Suprapubic skin (tissue), 4 donors: Measurements from ENCODE around the gene FCAR. TPM values are rescaled to one million over a fixed set of nuclear protein-coding genes. Genes with fewer than 3 reads are reported as not detected.
"Not testable (repeated sequence)": the region's sequence is repeated elsewhere in the genome, so short reads cannot be mapped to it uniquely, and the experiment has no call there.

Source experiments
- DNase-seq, 2 donors: peaks; one replicate each; pipeline ENCODE4 v3.0.0-alpha.2; 2019; ENCODE audit warnings: low spot score in 2 of 2
- H3K27ac ChIP-seq: fragments of 200-600 bp; sonication (generic); one replicate; pipeline ENCODE4 v1.5.1; 2019
- H3K27me3 ChIP-seq: fragments of 200-600 bp; sonication (generic); one replicate; pipeline ENCODE4 v1.5.1; 2019
- H3K36me3 ChIP-seq: fragments of 200-600 bp; sonication (generic); one replicate; pipeline ENCODE4 v1.5.1; 2019
- H3K4me1 ChIP-seq: fragments of 200-600 bp; sonication (generic); one replicate; pipeline ENCODE4 v1.5.1; 2019
- H3K4me3 ChIP-seq: fragments of 200-600 bp; sonication (generic); one replicate; pipeline ENCODE4 v1.5.1; 2019; ENCODE audit warnings: mild to moderate bottlenecking
- H3K9me3 ChIP-seq: fragments of 200-600 bp; sonication (generic); one replicate; pipeline ENCODE4 v1.5.1; 2019
- EP300 ChIP-seq: sonication (generic); formaldehyde crosslinking; IDR thresholded peaks from one replicate; pipeline ENCODE4 v1.6.1; 2017; ENCODE audit warnings: antibody characterized with exemption
- POLR2A ChIP-seq, 2 donors: fragments of 450-650 bp; IDR thresholded peaks; one replicate each; pipeline ENCODE4 v1.6.1; 2017; ENCODE audit warnings: antibody characterized with exemption in 2 of 2, mild to moderate bottlenecking in 2 of 2, moderate library complexity in 2 of 2
- POLR2AphosphoS5 ChIP-seq, 3 donors: sonication (generic); formaldehyde crosslinking; IDR thresholded peaks; one replicate each; pipeline ENCODE4 v1.6.1; 2017; ENCODE audit warnings: antibody characterized with exemption in 3 of 3
- WGBS: methylation state at CpG from one replicate; pipeline ENCODE4 v1.1.5; 2018; 5-methylcytosine and 5-hydroxymethylcytosine counted together
- total RNA-seq, 4 donors: library from RNA; depleted of rRNA; stranded (reverse); fragments of >200 nt; gene quantifications; one replicate each; pipeline ENCODE4 v1.1.0, GENCODE V29; 2016
- TF ChIP-seq, protein P1 (sequence below), 2 donors: fragments of 200-600 bp in 1 of 2; fragments of 450-650 bp in 1 of 2; sonication (generic) in 1 of 2; IDR thresholded peaks; one replicate each; pipeline ENCODE4 v1.5.1; 2016 to 2019; ENCODE audit warnings: antibody characterized with exemption in 2 of 2, mild to moderate bottlenecking in 1 of 2, moderate library complexity in 1 of 2

Gene FCAR
- total RNA-seq, 4 donors from 2014 or later = 0.87 TPM; not detected in 3

DNA sequence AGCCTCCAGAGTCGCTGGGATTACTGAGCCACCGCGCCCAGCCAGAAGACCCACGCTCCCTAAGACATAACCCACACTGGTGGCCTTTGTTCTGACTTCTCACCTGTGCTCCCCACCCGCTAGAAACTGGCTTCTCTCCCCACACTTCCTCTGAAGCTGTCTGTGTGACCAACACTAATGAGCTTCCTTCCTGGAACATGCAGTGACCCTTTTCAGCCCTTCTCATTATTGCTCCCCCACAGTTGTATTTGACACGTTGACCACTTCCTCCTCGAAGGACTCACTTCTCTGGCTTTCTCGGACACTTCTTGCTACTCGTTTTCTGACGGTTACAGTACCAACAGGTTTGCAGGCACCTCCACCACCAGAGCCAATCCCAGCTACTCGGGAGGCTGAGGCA lies 42.8 kb downstream of the FCAR start:
- Histone ChIP-seq H3K27ac (no peak overlapping the region), H3K36me3 (no peaks in the 10 kb centered on the region), H3K4me1 (no peaks in the 10 kb centered on the region), H3K9me3 (no peaks in the 10 kb centered on the region), H3K27me3 (peaks cover 4% of the 10 kb centered on the region), H3K4me3 (no peak overlapping the region)
- no peak for DNase-seq
- WGBS = 69% methylated on average over 10 of the region's 11 CpGs
- TF ChIP-seq POLR2AphosphoS5 (IDR thresholded peaks at IDR 0.05) = no peak
- TF ChIP-seq POLR2A (IDR thresholded peaks at IDR 0.05) = no peak
- TF ChIP-seq, protein P1, sequence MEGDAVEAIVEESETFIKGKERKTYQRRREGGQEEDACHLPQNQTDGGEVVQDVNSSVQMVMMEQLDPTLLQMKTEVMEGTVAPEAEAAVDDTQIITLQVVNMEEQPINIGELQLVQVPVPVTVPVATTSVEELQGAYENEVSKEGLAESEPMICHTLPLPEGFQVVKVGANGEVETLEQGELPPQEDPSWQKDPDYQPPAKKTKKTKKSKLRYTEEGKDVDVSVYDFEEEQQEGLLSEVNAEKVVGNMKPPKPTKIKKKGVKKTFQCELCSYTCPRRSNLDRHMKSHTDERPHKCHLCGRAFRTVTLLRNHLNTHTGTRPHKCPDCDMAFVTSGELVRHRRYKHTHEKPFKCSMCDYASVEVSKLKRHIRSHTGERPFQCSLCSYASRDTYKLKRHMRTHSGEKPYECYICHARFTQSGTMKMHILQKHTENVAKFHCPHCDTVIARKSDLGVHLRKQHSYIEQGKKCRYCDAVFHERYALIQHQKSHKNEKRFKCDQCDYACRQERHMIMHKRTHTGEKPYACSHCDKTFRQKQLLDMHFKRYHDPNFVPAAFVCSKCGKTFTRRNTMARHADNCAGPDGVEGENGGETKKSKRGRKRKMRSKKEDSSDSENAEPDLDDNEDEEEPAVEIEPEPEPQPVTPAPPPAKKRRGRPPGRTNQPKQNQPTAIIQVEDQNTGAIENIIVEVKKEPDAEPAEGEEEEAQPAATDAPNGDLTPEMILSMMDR (IDR thresholded peaks at IDR 0.05) = no peak
- no peak for TF ChIP-seq EP300

DNA sequence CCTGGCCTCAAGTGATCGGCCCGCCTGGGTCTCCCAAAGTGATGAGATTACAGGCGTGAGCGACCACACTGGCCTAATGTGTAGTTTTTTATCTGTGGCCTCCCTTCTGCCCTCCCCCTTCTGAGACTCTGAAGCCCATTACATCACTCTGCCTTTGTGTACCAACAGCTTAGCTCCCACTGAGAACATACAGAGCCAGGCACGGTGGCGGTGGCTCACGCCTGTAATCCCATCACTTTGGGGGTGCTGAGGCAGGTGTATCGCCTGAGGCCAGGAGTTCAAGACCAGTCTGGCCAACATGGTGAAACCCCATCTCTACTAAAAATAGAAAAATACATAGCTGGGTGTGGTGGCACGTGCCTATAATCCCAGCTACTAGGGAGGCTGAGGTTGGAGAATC lies 44.5 kb downstream of the FCAR start:
- no peak overlapping the region for H3K27ac ChIP-seq
- DNase-seq = no peak
- H3K36me3 ChIP-seq = no peaks in the 10 kb centered on the region
- WGBS = 84% methylated on average over 9 of the region's 9 CpGs
- H3K9me3 ChIP-seq = no peaks in the 10 kb centered on the region
- no peaks in the 10 kb centered on the region for H3K4me1 ChIP-seq
- H3K4me3 ChIP-seq = no peak overlapping the region
- TF ChIP-seq, protein P1 (IDR thresholded peaks at IDR 0.05) = no peak
- TF ChIP-seq EP300 (no peak), POLR2AphosphoS5 (IDR thresholded peaks at IDR 0.05) (no peak), POLR2A (IDR thresholded peaks at IDR 0.05) (no peak)
- peaks cover 4% of the 10 kb centered on the region for H3K27me3 ChIP-seq

DNA sequence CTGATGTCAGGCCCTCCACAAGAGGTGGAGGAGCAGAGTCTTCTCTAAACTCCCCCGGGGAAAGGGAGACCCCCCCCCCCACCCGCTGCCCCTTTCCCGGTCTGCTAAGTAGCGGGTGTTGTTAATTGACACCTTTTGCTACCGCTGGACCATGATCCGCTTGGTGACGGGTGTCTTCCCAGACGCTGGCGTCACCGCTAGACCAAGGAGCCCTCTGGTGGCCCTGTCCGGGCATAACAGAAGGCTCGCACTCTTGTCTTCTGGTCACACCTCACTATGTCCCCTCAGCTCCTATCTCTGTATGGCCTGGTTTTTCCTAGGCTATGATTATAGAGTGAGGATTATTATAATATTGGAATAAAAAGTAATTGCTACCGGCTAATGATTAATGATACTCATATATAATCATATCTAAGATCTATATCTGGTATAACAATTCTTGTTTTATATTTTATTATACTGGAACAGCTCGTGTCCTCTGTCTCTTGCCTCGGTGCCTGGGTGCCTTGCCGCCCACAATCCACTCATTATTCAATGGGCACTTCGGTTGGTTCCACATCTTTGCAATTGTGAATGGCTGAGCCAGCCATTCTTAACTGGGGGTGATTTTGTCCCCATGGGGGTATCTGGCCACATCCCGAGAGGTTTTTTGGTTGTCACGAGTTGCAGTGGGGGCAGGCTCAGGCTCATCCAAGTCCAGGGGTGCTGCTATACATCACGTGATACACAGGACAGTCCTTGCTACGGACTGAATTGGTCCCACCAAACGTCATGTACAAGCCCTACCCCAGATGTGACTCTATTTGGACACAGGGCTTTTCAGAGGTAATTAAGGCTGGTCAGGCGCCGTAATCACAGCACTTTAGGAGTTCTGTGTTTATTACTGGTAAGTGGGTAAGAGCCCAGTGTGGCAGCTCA lies 45.9 kb downstream of the FCAR start:
- H3K27ac ChIP-seq = not testable (repeated sequence)

DNA sequence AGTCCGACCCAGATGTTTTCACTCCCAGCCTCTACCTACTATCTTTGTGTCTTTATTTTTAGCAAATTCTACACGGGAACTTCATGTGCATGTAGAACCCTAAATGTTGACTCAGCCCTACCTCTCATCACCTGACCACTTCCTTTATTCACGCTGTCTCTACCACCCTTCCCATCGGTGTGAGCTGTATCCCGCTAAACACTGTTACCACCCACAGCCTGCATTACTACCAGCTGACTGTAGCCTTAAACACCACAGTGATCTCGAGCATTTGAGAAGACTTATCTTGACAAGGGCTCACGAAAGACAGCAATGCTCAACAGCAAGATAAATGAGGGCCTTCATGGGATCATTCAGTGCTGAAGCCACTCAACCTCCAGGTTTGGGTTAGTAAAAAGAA lies 47.0 kb downstream of the FCAR start:
- Histone ChIP-seq H3K36me3 (no peaks in the 10 kb centered on the region), H3K27ac (no peak overlapping the region), H3K4me3 (no peak overlapping the region), H3K9me3 (no peaks in the 10 kb centered on the region), H3K4me1 (no peaks in the 10 kb centered on the region), H3K27me3 (no peaks in the 10 kb centered on the region)
- DNase-seq = no peak
- TF ChIP-seq EP300 (no peak), POLR2A (IDR thresholded peaks at IDR 0.05) (no peak), POLR2AphosphoS5 (IDR thresholded peaks at IDR 0.05) (no peak)
- TF ChIP-seq, protein P1 (IDR thresholded peaks at IDR 0.05) = no peak
- 57% methylated on average over 7 of the region's 7 CpGs for WGBS

More for the DNA sequence above, 45.9 kb downstream of the FCAR start:
- DNase-seq, H3K36me3 ChIP-seq, H3K4me3 ChIP-seq, H3K9me3 ChIP-seq, H3K27me3 ChIP-seq, H3K4me1 ChIP-seq: not testable (repeated sequence)
- TF ChIP-seq, protein P1 (IDR thresholded peaks at IDR 0.05) = peak in 1 of 2 donors; percentile 15
- 52% methylated on average over 13 of the region's 24 CpGs for WGBS

DNA sequence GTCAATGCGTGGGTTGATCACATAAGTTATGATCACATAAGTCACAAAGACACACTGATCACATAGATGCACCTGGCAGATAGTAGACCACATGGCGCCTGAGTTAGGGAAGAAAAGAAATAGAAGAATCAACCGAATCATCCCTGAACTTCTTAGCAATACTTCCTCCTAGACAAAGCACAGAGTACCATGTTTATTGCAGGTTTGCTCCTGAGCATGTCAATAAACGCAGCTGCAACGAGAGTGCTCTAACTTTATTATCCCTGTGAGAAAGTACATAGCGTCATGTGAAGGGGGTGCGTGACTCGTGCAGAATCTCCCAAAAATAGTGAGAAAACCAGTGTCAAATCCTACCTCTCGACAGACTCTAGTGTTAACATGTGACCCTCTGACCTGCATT lies 49.2 kb downstream of the FCAR start:
- no peak for TF ChIP-seq POLR2A (IDR thresholded peaks at IDR 0.05)
- TF ChIP-seq POLR2AphosphoS5 (IDR thresholded peaks at IDR 0.05) = no peak
- WGBS = 64% methylated on average over 9 of the region's 9 CpGs
- Histone ChIP-seq H3K9me3 (peaks cover 9% of the 10 kb centered on the region), H3K36me3 (no peaks in the 10 kb centered on the region), H3K4me3 (no peak overlapping the region), H3K4me1 (no peaks in the 10 kb centered on the region), H3K27me3 (no peaks in the 10 kb centered on the region), H3K27ac (no peak overlapping the region)
- no peak for DNase-seq
